Duodenal mucosa (tissue), 2 donors: ENCODE measurements around the gene TSPOAP1.

Experiments
- H3K27ac ChIP-seq: one replicate; pipeline ENCODE4 v1.7.0; 2013; ENCODE audit warnings: low read depth, low read length
- H3K27me3 ChIP-seq, 2 donors: one replicate each; pipeline ENCODE4 v1.7.0; 2013; ENCODE audit warnings: low read length in 2 of 2, control low read depth in 1 of 2; ENCODE audit not compliant: insufficient read depth in 2 of 2, control insufficient read depth in 1 of 2
- H3K36me3 ChIP-seq, 2 donors: one replicate each; pipeline ENCODE4 v1.7.0; 2013; ENCODE audit warnings: low read length in 2 of 2, control low read depth in 1 of 2; ENCODE audit not compliant: insufficient read depth in 2 of 2, control insufficient read depth in 1 of 2
- H3K4me1 ChIP-seq, 2 donors: one replicate each; pipeline ENCODE4 v1.7.0; 2013; ENCODE audit warnings: low read length in 2 of 2, control low read depth in 1 of 2; ENCODE audit not compliant: insufficient read depth in 2 of 2, control insufficient read depth in 1 of 2
- H3K4me3 ChIP-seq, 2 donors: one replicate each; pipeline ENCODE4 v1.7.0; 2013; ENCODE audit warnings: low read length in 2 of 2, low read depth in 1 of 2
- H3K9ac ChIP-seq, 2 donors: one replicate each; pipeline ENCODE4 v1.7.0; 2013; ENCODE audit warnings: low read length in 2 of 2, low read depth in 1 of 2
- H3K9me3 ChIP-seq, 2 donors: one replicate each; pipeline ENCODE4 v1.7.0; 2013; ENCODE audit warnings: low read length in 2 of 2, control low read depth in 1 of 2; ENCODE audit not compliant: control insufficient read depth in 1 of 2

The TSPOAP1 gene

GRCh38 chr17:58328195-58329034 is at the start of gene TSPOAP1:
TSPOAP1 (minus strand) TSS chr17:58328795; CDS start chr17:58327920, 875 bp downstream.
- H3K27ac ChIP-seq: no peak within 1 kb of the TSS
- H3K4me1 ChIP-seq: peaks cover 6 to 25% of the 10 kb centered on the region in 2 donors
- H3K9ac ChIP-seq: peak within 1 kb of the TSS; percentile 11 to 40
- H3K4me3 ChIP-seq: peak within 1 kb of the TSS; percentile 65 to 79
- H3K36me3 ChIP-seq: peaks cover 5 to 6% of the 10 kb centered on the region in 2 donors
- peaks cover 4 to 5% of the 10 kb centered on the region in 2 donors for H3K27me3 ChIP-seq
- no peaks in the 10 kb centered on the region for H3K9me3 ChIP-seq

GRCh38 chr17:58377661-58378060 is 49.1 kb upstream of the TSPOAP1 start:
- H3K9ac ChIP-seq: no peak overlapping the region
- H3K9me3 ChIP-seq: no peaks in the 10 kb centered on the region
- no peak overlapping the region for H3K4me3 ChIP-seq
- peaks cover 0 to 7% of the 10 kb centered on the region in 2 donors for H3K36me3 ChIP-seq
- H3K27ac ChIP-seq: no peak overlapping the region
- peaks cover 69 to 75% of the 10 kb centered on the region in 2 donors for H3K4me1 ChIP-seq
- H3K27me3 ChIP-seq: no peaks in the 10 kb centered on the region

- Histone ChIP-seq H3K9me3 (no peaks in the 10 kb centered on the region), H3K4me1 (peaks cover 69 to 75% of the 10 kb centered on the region in 2 donors), H3K9ac (no peak overlapping the region), H3K36me3 (peaks cover 5 to 11% of the 10 kb centered on the region in 2 donors), H3K4me3 (peak overlapping the region in 1 of 2 donors; percentile 9), H3K27ac (no peak overlapping the region), H3K27me3 (no peaks in the 10 kb centered on the region)
These were observed 48.6 kb upstream of the TSPOAP1 start for GRCh38 chr17:58377093-58377601.

- no peak overlapping the region for H3K27ac ChIP-seq
- H3K4me3 ChIP-seq: no peak overlapping the region
- H3K4me1 ChIP-seq: peaks cover 65 to 75% of the 10 kb centered on the region in 2 donors
- H3K9me3 ChIP-seq: no peaks in the 10 kb centered on the region
- no peak overlapping the region for H3K9ac ChIP-seq
- peaks cover 5 to 11% of the 10 kb centered on the region in 2 donors for H3K36me3 ChIP-seq
- H3K27me3 ChIP-seq: no peaks in the 10 kb centered on the region
These were observed 47.9 kb upstream of the TSPOAP1 start for GRCh38 chr17:58376472-58377000.

- H3K9me3 ChIP-seq: no peaks in the 10 kb centered on the region
- peaks cover 5 to 11% of the 10 kb centered on the region in 2 donors for H3K36me3 ChIP-seq
- H3K4me1 ChIP-seq: peaks cover 65 to 75% of the 10 kb centered on the region in 2 donors
- no peaks in the 10 kb centered on the region for H3K27me3 ChIP-seq
- H3K9ac ChIP-seq: peak overlapping the region; percentile 9 to 19
- no peak overlapping the region for H3K27ac ChIP-seq
- peak overlapping the region; percentile 24 to 33 for H3K4me3 ChIP-seq
These were observed 47.2 kb upstream of the TSPOAP1 start for GRCh38 chr17:58375811-58376210.

GRCh38 chr17:58375256-58375655 is 46.7 kb upstream of the TSPOAP1 start:
- Histone ChIP-seq H3K27ac (no peak overlapping the region), H3K9ac (no peak overlapping the region), H3K27me3 (no peaks in the 10 kb centered on the region)

GRCh38 chr17:58373923-58374322 is 45.3 kb upstream of the TSPOAP1 start:
- H3K4me1 ChIP-seq: peaks cover 69 to 75% of the 10 kb centered on the region in 2 donors
- no peak overlapping the region for H3K4me3 ChIP-seq
- H3K9ac ChIP-seq: no peak overlapping the region
- H3K27ac ChIP-seq: no peak overlapping the region
- no peaks in the 10 kb centered on the region for H3K9me3 ChIP-seq
- H3K36me3 ChIP-seq: peaks cover 9 to 14% of the 10 kb centered on the region in 2 donors
- no peaks in the 10 kb centered on the region for H3K27me3 ChIP-seq

More at GRCh38 chr17:58375256-58375655, 46.7 kb upstream of the TSPOAP1 start:
- H3K36me3 ChIP-seq: peaks cover 9 to 11% of the 10 kb centered on the region in 2 donors
- no peaks in the 10 kb centered on the region for H3K9me3 ChIP-seq
- H3K4me3 ChIP-seq: peak overlapping the region; percentile 24 to 33
- peaks cover 68 to 75% of the 10 kb centered on the region in 2 donors for H3K4me1 ChIP-seq

- Histone ChIP-seq H3K9ac (no peak overlapping the region), H3K4me3 (no peak overlapping the region), H3K27me3 (no peaks in the 10 kb centered on the region), H3K27ac (no peak overlapping the region), H3K9me3 (no peaks in the 10 kb centered on the region), H3K4me1 (peaks cover 65 to 76% of the 10 kb centered on the region in 2 donors), H3K36me3 (peaks cover 9 to 14% of the 10 kb centered on the region in 2 donors)
These were observed 44.4 kb upstream of the TSPOAP1 start for GRCh38 chr17:58373003-58373402.

GRCh38 chr17:58371300-58371950 is 42.8 kb upstream of the TSPOAP1 start:
- no peaks in the 10 kb centered on the region for H3K27me3 ChIP-seq
- H3K4me1 ChIP-seq: peaks cover 64 to 73% of the 10 kb centered on the region in 2 donors
- H3K9ac ChIP-seq: peak overlapping the region in 1 of 2 donors; percentile 27
- no peak overlapping the region for H3K4me3 ChIP-seq
- H3K9me3 ChIP-seq: no peaks in the 10 kb centered on the region
- H3K36me3 ChIP-seq: peaks cover 9 to 14% of the 10 kb centered on the region in 2 donors
- H3K27ac ChIP-seq: no peak overlapping the region
